Measurements from ENCODE around the gene LINC00632. TPM values are rescaled to one million over a fixed set of nuclear protein-coding genes. Genes with fewer than 3 reads are reported as not detected.

Gene LINC00632
- polyA plus RNA-seq, 1 of the 3 experiments (the other 2 are of a cell fraction): 0.31 TPM

DNA sequence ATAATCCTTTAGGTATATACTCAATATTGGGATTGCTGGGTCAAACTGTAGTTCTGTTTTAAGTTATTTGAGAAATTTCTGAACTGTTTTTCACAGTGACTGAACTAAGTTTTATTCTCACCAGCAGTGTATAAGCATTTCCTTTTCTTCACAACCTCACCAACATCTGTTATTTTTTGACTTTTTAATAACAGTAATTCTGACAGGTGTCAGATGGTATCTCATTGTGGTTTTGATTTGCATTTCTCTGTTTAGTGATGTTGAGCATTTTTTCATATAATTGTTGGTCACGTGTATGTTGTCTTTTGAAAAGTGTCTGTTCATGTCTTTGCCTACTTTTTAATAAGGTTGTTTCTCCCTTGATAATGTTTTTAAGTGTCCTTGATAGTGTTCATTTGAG is 112.6 kb downstream of the LINC00632 start:
- CTCF ChIA-PET: interaction anchor here (1.5 kb wide), 1 partner anchor 60 kb away, joined by 5 read pairs; no protein-coding TSS in a partner anchor

More for the DNA sequence above, 112.6 kb downstream of the LINC00632 start:
- H3K4me2 ChIP-seq: no peak overlapping the region
- no peaks in the 10 kb centered on the region for H4K20me1 ChIP-seq (ENCODE audit: insufficient read depth)
- H3K4me3 ChIP-seq (ENCODE audit: low read depth in 2 of 2, low read length in 1 of 2): no peak overlapping the region
- H2AFZ ChIP-seq (ENCODE audit: low read depth): no peak overlapping the region
- no peaks in the 10 kb centered on the region for H3K79me2 ChIP-seq (ENCODE audit: insufficient read depth)
- no peaks in the 10 kb centered on the region for H3K9me2 ChIP-seq
- POLR2A ChIA-PET: no interaction called here
- H3K36me3 ChIP-seq (replicated peaks in 1 of 2; ENCODE audit: control insufficient read depth in 1 of 2, insufficient read depth in 2 of 2, low read length in 1 of 2): no peaks in the 10 kb centered on the region
- H3K27me3 ChIP-seq (ENCODE audit: insufficient read depth): peaks cover 13% of the 10 kb centered on the region; the same call in 1 of the 2 replicates
- WGBS (ENCODE audit: low lambda C conversion rate): 11% methylated on average over 1 of the region's 1 CpG
- H3K9ac ChIP-seq: no peak overlapping the region
- H3F3A ChIP-seq (replicated peaks; ENCODE audit: insufficient read depth): no peaks in the 10 kb centered on the region
- no peaks in the 10 kb centered on the region for H3K9me3 ChIP-seq
- no peaks in the 10 kb centered on the region for H3K4me1 ChIP-seq (ENCODE audit: control insufficient read depth in 1 of 2, insufficient read depth in 2 of 2, low read depth in 1 of 2, low read length in 1 of 2)
- DNase-seq: no peak
- TF ChIP-seq SMC3 (IDR thresholded peaks at IDR 0.05; ENCODE audit: low read depth, low read length): no peak
- no peak for TF ChIP-seq TEAD4 (IDR thresholded peaks at IDR 0.05; ENCODE audit: borderline replicate concordance, insufficient read depth)
- no peak for TF ChIP-seq GABPA (IDR thresholded peaks at IDR 0.05; ENCODE audit: low read depth)
- no peak for TF ChIP-seq RFX5 (IDR thresholded peaks at IDR 0.05; ENCODE audit: low read length)
- no peak for TF ChIP-seq POLR2AphosphoS5 (IDR thresholded peaks at IDR 0.05; ENCODE audit: low read depth, low read length)
- TF ChIP-seq, protein P1, sequence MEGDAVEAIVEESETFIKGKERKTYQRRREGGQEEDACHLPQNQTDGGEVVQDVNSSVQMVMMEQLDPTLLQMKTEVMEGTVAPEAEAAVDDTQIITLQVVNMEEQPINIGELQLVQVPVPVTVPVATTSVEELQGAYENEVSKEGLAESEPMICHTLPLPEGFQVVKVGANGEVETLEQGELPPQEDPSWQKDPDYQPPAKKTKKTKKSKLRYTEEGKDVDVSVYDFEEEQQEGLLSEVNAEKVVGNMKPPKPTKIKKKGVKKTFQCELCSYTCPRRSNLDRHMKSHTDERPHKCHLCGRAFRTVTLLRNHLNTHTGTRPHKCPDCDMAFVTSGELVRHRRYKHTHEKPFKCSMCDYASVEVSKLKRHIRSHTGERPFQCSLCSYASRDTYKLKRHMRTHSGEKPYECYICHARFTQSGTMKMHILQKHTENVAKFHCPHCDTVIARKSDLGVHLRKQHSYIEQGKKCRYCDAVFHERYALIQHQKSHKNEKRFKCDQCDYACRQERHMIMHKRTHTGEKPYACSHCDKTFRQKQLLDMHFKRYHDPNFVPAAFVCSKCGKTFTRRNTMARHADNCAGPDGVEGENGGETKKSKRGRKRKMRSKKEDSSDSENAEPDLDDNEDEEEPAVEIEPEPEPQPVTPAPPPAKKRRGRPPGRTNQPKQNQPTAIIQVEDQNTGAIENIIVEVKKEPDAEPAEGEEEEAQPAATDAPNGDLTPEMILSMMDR (IDR thresholded peaks at IDR 0.05): no peak
- TF ChIP-seq, protein P2, sequence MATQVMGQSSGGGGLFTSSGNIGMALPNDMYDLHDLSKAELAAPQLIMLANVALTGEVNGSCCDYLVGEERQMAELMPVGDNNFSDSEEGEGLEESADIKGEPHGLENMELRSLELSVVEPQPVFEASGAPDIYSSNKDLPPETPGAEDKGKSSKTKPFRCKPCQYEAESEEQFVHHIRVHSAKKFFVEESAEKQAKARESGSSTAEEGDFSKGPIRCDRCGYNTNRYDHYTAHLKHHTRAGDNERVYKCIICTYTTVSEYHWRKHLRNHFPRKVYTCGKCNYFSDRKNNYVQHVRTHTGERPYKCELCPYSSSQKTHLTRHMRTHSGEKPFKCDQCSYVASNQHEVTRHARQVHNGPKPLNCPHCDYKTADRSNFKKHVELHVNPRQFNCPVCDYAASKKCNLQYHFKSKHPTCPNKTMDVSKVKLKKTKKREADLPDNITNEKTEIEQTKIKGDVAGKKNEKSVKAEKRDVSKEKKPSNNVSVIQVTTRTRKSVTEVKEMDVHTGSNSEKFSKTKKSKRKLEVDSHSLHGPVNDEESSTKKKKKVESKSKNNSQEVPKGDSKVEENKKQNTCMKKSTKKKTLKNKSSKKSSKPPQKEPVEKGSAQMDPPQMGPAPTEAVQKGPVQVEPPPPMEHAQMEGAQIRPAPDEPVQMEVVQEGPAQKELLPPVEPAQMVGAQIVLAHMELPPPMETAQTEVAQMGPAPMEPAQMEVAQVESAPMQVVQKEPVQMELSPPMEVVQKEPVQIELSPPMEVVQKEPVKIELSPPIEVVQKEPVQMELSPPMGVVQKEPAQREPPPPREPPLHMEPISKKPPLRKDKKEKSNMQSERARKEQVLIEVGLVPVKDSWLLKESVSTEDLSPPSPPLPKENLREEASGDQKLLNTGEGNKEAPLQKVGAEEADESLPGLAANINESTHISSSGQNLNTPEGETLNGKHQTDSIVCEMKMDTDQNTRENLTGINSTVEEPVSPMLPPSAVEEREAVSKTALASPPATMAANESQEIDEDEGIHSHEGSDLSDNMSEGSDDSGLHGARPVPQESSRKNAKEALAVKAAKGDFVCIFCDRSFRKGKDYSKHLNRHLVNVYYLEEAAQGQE (IDR thresholded peaks at IDR 0.05; ENCODE audit: low read depth, low read length): no peak
- no peak for TF ChIP-seq JUND (IDR thresholded peaks at IDR 0.05)
- TF ChIP-seq FOSL2 (IDR thresholded peaks at IDR 0.05; ENCODE audit: borderline replicate concordance, low read depth): no peak
- no peak for TF ChIP-seq MXI1 (IDR thresholded peaks at IDR 0.05; ENCODE audit: low read depth, low read length)
- TF ChIP-seq, protein P3, sequence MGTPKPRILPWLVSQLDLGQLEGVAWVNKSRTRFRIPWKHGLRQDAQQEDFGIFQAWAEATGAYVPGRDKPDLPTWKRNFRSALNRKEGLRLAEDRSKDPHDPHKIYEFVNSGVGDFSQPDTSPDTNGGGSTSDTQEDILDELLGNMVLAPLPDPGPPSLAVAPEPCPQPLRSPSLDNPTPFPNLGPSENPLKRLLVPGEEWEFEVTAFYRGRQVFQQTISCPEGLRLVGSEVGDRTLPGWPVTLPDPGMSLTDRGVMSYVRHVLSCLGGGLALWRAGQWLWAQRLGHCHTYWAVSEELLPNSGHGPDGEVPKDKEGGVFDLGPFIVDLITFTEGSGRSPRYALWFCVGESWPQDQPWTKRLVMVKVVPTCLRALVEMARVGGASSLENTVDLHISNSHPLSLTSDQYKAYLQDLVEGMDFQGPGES (IDR thresholded peaks at IDR 0.05; ENCODE audit: low read depth, low read length): no peak
- TF ChIP-seq, protein P4, sequence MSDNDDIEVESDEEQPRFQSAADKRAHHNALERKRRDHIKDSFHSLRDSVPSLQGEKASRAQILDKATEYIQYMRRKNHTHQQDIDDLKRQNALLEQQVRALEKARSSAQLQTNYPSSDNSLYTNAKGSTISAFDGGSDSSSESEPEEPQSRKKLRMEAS (IDR thresholded peaks at IDR 0.05; ENCODE audit: low read depth): no peak
- TF ChIP-seq TAF1 (IDR thresholded peaks at IDR 0.05; ENCODE audit: borderline replicate concordance, low read depth, low read length): no peak
- TF ChIP-seq, protein P5, sequence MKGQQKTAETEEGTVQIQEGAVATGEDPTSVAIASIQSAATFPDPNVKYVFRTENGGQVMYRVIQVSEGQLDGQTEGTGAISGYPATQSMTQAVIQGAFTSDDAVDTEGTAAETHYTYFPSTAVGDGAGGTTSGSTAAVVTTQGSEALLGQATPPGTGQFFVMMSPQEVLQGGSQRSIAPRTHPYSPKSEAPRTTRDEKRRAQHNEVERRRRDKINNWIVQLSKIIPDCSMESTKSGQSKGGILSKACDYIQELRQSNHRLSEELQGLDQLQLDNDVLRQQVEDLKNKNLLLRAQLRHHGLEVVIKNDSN (IDR thresholded peaks at IDR 0.05; ENCODE audit: borderline replicate concordance, low read depth): no peak
- TF ChIP-seq MEF2A (IDR thresholded peaks at IDR 0.05; ENCODE audit: borderline replicate concordance, low read depth): no peak
- no peak for TF ChIP-seq EP300 (IDR thresholded peaks at IDR 0.05; ENCODE audit: borderline replicate concordance in 1 of 2, low read depth in 1 of 2, low read length in 1 of 2)
- no peak for TF ChIP-seq CHD2 (IDR thresholded peaks at IDR 0.05; ENCODE audit: low read length, partially characterized antibody)
- TF ChIP-seq SIN3A (IDR thresholded peaks at IDR 0.05; ENCODE audit: borderline replicate concordance, low read depth, low read length): no peak
- H3K27ac ChIP-seq (ENCODE audit: low read depth in 2 of 2, low read length in 1 of 2): no peak overlapping the region
